ENCODE measurements around the gene FRRS1.

- TF ChIP-seq, protein P1, sequence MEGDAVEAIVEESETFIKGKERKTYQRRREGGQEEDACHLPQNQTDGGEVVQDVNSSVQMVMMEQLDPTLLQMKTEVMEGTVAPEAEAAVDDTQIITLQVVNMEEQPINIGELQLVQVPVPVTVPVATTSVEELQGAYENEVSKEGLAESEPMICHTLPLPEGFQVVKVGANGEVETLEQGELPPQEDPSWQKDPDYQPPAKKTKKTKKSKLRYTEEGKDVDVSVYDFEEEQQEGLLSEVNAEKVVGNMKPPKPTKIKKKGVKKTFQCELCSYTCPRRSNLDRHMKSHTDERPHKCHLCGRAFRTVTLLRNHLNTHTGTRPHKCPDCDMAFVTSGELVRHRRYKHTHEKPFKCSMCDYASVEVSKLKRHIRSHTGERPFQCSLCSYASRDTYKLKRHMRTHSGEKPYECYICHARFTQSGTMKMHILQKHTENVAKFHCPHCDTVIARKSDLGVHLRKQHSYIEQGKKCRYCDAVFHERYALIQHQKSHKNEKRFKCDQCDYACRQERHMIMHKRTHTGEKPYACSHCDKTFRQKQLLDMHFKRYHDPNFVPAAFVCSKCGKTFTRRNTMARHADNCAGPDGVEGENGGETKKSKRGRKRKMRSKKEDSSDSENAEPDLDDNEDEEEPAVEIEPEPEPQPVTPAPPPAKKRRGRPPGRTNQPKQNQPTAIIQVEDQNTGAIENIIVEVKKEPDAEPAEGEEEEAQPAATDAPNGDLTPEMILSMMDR (IDR thresholded peaks at IDR 0.05) = no peak
- TF ChIP-seq POLR2A (IDR thresholded peaks at IDR 0.05) = no peak
These were observed 93.8 kb downstream of the FRRS1 start for GRCh38 chr1:99672530-99673213.
